SIG-M5 treated with dmso at 0.1 percent for 504 hours (cell line): ENCODE measurements around the gene IGFBP6.
A peak's percentile ranks its signal among the peaks of the same experiment; 100 is the strongest.

Source experiments
- DNase-seq: peaks from one replicate; lab custom pipeline; 2025; ENCODE audit not compliant: unreplicated experiment; lab: John Stamatoyannopoulos, UW

Gene IGFBP6

DNA sequence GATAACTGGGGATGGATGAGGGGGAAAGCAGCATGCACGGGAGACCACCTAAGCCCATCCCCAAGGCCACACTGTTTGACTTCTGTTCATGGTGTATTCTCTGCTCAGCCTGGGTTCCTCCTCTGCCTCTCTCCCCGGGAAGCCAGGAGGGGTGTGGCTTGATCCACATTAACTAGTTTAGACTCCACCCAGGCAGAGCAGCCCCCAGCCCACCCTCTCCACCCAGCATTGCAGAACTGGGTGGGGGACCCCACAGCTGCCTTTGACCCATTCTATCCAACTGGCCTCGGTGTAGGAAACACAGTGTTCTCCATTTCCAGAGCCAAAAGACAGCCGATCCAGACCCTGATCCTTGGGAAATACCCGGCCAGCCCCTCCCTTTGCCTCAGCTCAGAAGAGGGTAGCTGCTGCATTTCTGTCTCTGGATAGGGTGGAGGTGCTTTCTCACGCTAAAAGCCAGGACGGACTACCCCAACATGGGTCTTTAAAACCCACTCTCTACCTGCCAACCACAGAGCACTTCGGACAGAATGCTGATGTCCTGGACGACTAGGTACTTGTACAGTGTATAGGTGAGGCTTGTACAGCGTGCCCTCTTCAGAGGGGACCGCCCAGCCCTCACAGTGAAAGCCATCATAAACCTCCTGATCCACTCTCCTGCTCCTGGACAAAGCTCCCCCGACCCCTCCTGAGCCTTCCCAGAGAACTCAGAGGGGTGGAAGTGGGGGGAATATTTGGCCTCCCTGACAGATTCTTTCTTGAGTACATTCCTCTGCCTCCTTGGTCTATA lies 27.7 kb upstream of the IGFBP6 start:
- DNase-seq, result no peak

- no peak for DNase-seq
These were observed 26.5 kb upstream of the IGFBP6 start for GRCh38 chr12:53070877-53071492.

DNA sequence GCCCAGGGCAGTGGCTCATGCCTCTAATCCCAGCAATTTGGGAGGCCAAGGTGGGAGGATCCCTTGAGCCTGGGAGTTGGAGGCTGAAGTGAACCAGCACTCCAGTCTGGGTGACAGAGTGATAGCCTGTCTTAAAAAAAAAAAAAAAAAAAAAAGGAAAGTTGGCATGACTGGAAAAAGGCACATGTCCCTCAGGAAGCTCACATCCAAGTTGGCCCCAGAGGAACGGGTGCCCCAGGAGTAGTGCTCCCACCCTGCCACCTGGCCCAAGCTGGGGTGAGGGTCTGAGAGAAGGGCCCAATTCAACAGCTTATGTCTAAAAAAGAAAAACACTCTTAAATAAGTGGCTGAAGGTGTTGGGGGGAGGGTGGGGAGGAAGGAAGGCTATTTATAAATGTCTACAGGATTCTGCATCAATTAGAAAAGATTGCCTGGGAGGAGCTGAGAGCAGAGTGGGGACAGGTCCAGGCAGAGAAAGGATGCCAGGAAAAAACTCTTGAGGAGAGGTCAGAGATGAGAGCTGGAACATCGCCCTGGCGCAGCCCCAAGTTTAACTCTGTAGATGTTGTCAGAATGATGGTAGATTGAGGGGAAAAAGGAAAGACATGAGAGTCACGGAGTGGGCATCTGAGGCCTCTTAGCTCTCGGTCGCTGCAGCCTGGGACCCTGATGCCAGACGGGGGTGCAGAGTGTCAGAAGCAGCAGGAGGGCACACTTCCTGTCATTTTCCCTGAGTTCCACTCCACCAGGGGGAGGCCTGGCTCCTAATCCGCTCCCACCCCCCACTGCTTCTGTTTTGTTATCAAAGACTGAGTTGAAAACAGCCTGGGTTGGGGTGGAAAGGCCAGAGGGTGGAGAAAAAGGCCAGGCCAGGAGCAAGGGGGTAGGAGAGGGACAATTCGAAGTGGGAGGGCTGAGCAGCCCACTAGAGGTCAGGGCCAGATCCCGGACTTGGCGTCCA lies 25.6 kb upstream of the IGFBP6 start:
- DNase-seq, result no peak

GRCh38 chr12:53073881-53074280 lies 23.6 kb upstream of the IGFBP6 start:
- no peak for DNase-seq

GRCh38 chr12:53074283-53074998 lies 23.0 kb upstream of the IGFBP6 start:
- no peak for DNase-seq

GRCh38 chr12:53074999-53075370 lies 22.5 kb upstream of the IGFBP6 start:
- no peak for DNase-seq

GRCh38 chr12:53076461-53076860 lies 21.0 kb upstream of the IGFBP6 start:
- DNase-seq, result no peak

GRCh38 chr12:53077030-53077429 lies 20.4 kb upstream of the IGFBP6 start:
- DNase-seq, result no peak

DNA sequence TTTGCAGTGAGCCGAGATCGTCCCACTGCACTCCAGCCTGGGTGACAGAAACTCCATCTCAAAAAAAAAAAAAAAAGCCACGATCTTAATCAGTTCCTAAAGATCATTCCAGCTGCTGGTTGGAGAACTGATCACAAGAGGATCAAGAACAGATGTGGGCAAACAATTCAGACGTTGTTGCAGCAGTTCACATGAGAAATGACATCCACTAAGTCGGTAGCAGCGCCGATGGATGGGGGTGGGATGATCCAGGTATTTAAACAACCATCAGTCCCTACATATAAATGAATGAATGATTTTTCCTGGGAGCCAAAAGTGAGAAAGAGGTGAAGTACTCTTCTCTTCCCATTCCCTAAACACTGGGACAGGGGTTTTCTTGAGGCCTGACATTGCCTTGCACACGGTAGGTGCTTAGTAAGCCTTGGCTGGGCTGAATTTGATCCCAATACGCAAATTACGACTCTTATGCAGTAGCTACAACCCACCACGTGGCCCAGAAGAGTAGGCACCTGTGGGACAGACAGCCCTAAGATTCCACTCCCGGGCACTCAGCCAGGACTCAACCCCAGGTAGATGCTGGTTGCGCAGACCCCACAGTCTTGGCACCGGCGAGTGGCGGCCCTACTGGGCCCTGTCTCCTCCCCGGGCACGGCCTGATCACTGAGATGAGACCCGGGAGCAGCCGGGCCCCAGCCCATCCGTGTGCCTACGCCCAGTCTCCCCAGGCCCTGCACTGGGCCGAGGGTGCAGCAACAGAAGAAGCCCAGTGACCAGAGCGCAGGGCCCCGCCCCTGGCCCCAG lies 18.8 kb upstream of the IGFBP6 start:
- DNase-seq, result peak; percentile 35

- peak; percentile 97 for DNase-seq
These were observed 18.0 kb upstream of the IGFBP6 start, which contains the start of gene SPRYD3 for GRCh38 chr12:53079226-53080117. Gene SPRYD3 (minus strand): TSS chr12:53079390. CDS start chr12:53079333, 57 bp downstream.

GRCh38 chr12:53082637-53083175 lies 14.8 kb upstream of the IGFBP6 start:
- no peak for DNase-seq

- DNase-seq, result no peak
These were observed 11.1 kb upstream of the IGFBP6 start for GRCh38 chr12:53086361-53086760.

GRCh38 chr12:53090105-53090504 lies 7.4 kb upstream of the IGFBP6 start:
- no peak for DNase-seq

- peak; percentile 19 for DNase-seq
These were observed 6.9 kb upstream of the IGFBP6 start for GRCh38 chr12:53090554-53090953.

DNA sequence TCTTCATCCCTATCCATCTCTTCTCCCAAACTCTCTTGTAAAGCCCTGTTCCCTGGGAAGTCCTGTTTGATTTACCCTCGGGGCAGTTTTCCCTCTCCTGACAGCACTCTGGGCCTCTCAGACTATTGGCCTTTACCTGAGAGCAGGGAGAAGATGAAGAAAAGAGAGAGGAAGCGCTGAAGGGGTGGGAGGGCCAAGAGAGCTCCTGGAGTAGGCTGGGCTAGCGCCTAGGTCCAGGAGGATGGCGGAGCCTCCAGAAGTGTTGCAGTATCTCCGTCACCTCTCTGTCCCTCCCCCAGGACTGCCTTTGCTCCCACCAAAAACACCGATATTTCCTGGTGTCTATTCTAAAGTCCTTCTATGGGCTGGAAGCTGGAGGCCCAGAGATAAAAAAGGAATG lies 5.7 kb upstream of the IGFBP6 start:
- no peak for DNase-seq

GRCh38 chr12:53093777-53094393 lies 3.6 kb upstream of the IGFBP6 start:
- peak; percentile 25 for DNase-seq

GRCh38 chr12:53094394-53094787 lies 3.1 kb upstream of the IGFBP6 start:
- DNase-seq, result no peak
